Astrocyte (in vitro differentiated cells and primary cell): ENCODE results near the gene RAET1L. TPM values are rescaled to one million over a fixed set of nuclear protein-coding genes. Genes with fewer than 3 reads are reported as not detected.
A peak's percentile ranks its signal among the peaks of the same experiment; 100 is the strongest.

Experiments used
- DNase-seq: peaks from one replicate; pipeline ENCODE4 v3.0.0-alpha.2; 2010; ENCODE audit warnings: low read depth
- FAIRE-seq: peaks from 2 replicates; lab custom pipeline; 2011; peaks lifted over from hg19 to GRCh38; lab: Jason Lieb, UNC
- H2AFZ ChIP-seq: 2 replicates; pipeline ENCODE4 v1.6.0; 2012; ENCODE audit warnings: low read depth, low read length, inconsistent platforms
- H3K27ac ChIP-seq: 2 replicates; pipeline ENCODE4 v1.5.1; 2011; ENCODE audit warnings: low read depth, low read length, inconsistent platforms
- H3K27me3 ChIP-seq: 2 replicates; pipeline ENCODE4 v1.6.0; 2011; ENCODE audit warnings: low read length, inconsistent platforms; ENCODE audit not compliant: insufficient read depth
- H3K36me3 ChIP-seq: 2 replicates; pipeline ENCODE4 v1.5.1; 2011; ENCODE audit warnings: low read length, inconsistent platforms; ENCODE audit not compliant: insufficient read depth
- H3K4me1 ChIP-seq: 2 replicates; pipeline ENCODE4 v1.5.1; 2011; ENCODE audit warnings: low read length, inconsistent platforms; ENCODE audit not compliant: insufficient read depth
- H3K4me2 ChIP-seq: 2 replicates; pipeline ENCODE4 v1.6.0; 2012; ENCODE audit warnings: low read length, inconsistent platforms
- H3K4me3 ChIP-seq: 2 replicates; pipeline ENCODE4 v1.5.1; 2011; ENCODE audit warnings: low read depth, mild to moderate bottlenecking, low read length, inconsistent platforms; ENCODE audit not compliant: insufficient read depth
- H3K79me2 ChIP-seq: 2 replicates; pipeline ENCODE4 v1.6.0; 2012; ENCODE audit warnings: mild to moderate bottlenecking, low read length, inconsistent platforms; ENCODE audit not compliant: insufficient read depth
- H3K9ac ChIP-seq: 2 replicates; pipeline ENCODE4 v1.6.0; 2012; ENCODE audit warnings: mild to moderate bottlenecking, low read length, inconsistent platforms
- H3K9me3 ChIP-seq: 2 replicates; pipeline ENCODE4 v1.5.1; 2012; ENCODE audit warnings: low read depth, mild to moderate bottlenecking, low read length, inconsistent platforms; ENCODE audit not compliant: insufficient read depth
- H4K20me1 ChIP-seq: 2 replicates; pipeline ENCODE4 v1.6.0; 2012; ENCODE audit warnings: low read length, inconsistent platforms; ENCODE audit not compliant: insufficient read depth
- H3K27ac Mint-ChIP-seq: one replicate; pipeline ENCODE4 v1.8.0; 2021; ENCODE audit warnings: mild to moderate bottlenecking, mixed read lengths; ENCODE audit not compliant: unreplicated experiment
- H3K27me3 Mint-ChIP-seq: one replicate; pipeline ENCODE4 v1.8.0; 2021; ENCODE audit warnings: low read depth, mixed read lengths; ENCODE audit not compliant: unreplicated experiment
- H3K36me3 Mint-ChIP-seq: one replicate; pipeline ENCODE4 v1.8.0; 2021; ENCODE audit warnings: low read depth, mixed read lengths; ENCODE audit not compliant: unreplicated experiment
- H3K4me1 Mint-ChIP-seq: one replicate; pipeline ENCODE4 v1.8.0; 2021; ENCODE audit warnings: low read depth, mixed read lengths; ENCODE audit not compliant: unreplicated experiment
- H3K4me3 Mint-ChIP-seq: one replicate; pipeline ENCODE4 v1.8.0; 2021; ENCODE audit warnings: mild to moderate bottlenecking, moderate library complexity, mixed read lengths; ENCODE audit not compliant: unreplicated experiment
- H3K9me3 Mint-ChIP-seq: one replicate; pipeline ENCODE4 v1.8.0; 2021; ENCODE audit warnings: mild to moderate bottlenecking, mixed read lengths; ENCODE audit not compliant: unreplicated experiment
- CTCF ChIP-seq: IDR thresholded peaks from 2 replicates; pipeline ENCODE4 v1.5.1; 2011; ENCODE audit warnings: low read depth, mild to moderate bottlenecking, inconsistent platforms, low read length, moderate library complexity; ENCODE audit not compliant: insufficient read depth
- EZH2 ChIP-seq: IDR thresholded peaks from 2 replicates; pipeline ENCODE4 v1.6.1; 2012; ENCODE audit warnings: mild to moderate bottlenecking, low read length, inconsistent platforms; ENCODE audit not compliant: insufficient read depth
- total RNA-seq: library from RNA; stranded (reverse); gene quantifications from 2 replicates; pipeline ENCODE4 v1.2.1, GENCODE V29; 2021

The RAET1L gene
- total RNA-seq, 1 donor from 2014 or later: not detected

- Mint-ChIP-seq H3K36me3 (no peaks in the 10 kb centered on the region), H3K27ac (no peak overlapping the region), H3K4me3 (no peak overlapping the region), H3K4me1 (peaks cover 29% of the 10 kb centered on the region), H3K27me3 (peaks cover 6% of the 10 kb centered on the region), H3K9me3 (peaks cover 1% of the 10 kb centered on the region)
- Histone ChIP-seq H3K27ac (no peak overlapping the region), H3K9me3 (no peaks in the 10 kb centered on the region), H3K4me1 (peaks cover 12% of the 10 kb centered on the region), H3K27me3 (no peaks in the 10 kb centered on the region), H3K4me3 (no peak overlapping the region), H3K4me2 (peak overlapping the region; percentile 31), H2AFZ (no peak overlapping the region), H3K79me2 (no peaks in the 10 kb centered on the region), H3K9ac (no peak overlapping the region), H3K36me3 (no peaks in the 10 kb centered on the region), H4K20me1 (no peaks in the 10 kb centered on the region)
- no peak for TF ChIP-seq CTCF
- TF ChIP-seq EZH2: no peak
- peak; percentile 32 for DNase-seq
- no peak for FAIRE-seq
These were observed 46.9 kb upstream of the RAET1L start for GRCh38 chr6:150072201-150072600.

- H3K36me3 ChIP-seq: no peaks in the 10 kb centered on the region
These were observed 45.0 kb upstream of the RAET1L start for GRCh38 chr6:150070236-150070818.

More at GRCh38 chr6:150070236-150070818, 45.0 kb upstream of the RAET1L start:
- Histone ChIP-seq H3K4me3 (no peak overlapping the region), H3K27me3 (no peaks in the 10 kb centered on the region), H3K4me1 (peaks cover 12% of the 10 kb centered on the region), H3K9ac (no peak overlapping the region), H3K27ac (no peak overlapping the region), H4K20me1 (no peaks in the 10 kb centered on the region), H3K9me3 (no peaks in the 10 kb centered on the region), H3K4me2 (no peak overlapping the region), H3K79me2 (no peaks in the 10 kb centered on the region), H2AFZ (no peak overlapping the region)
- H3K27me3 Mint-ChIP-seq: peaks cover 11% of the 10 kb centered on the region
- peaks cover 11% of the 10 kb centered on the region for H3K9me3 Mint-ChIP-seq
- FAIRE-seq (no peak), DNase-seq (no peak)
- H3K27ac Mint-ChIP-seq: no peak overlapping the region
- TF ChIP-seq CTCF (no peak), EZH2 (no peak)
- peaks cover 14% of the 10 kb centered on the region for H3K36me3 Mint-ChIP-seq
- peak overlapping the region; percentile 24 for H3K4me3 Mint-ChIP-seq
- H3K4me1 Mint-ChIP-seq: peaks cover 14% of the 10 kb centered on the region
